PC-3 (cell line): ENCODE results near the gene GATAD2A. TPM values are rescaled to one million over a fixed set of nuclear protein-coding genes. Genes with fewer than 3 reads are reported as not detected.

Source experiments
- ATAC-seq: fragments of 200-7000 bp; cut with Tn5 transposase; 2 replicates; pipeline ENCODE4 v1.9.1; 2020; ENCODE audit warnings: mild to moderate bottlenecking, moderate library complexity
- BruUV-seq: library from RNA; stranded (reverse); fragments of 400-500 nt; replicated peaks from 2 replicates; lab custom pipeline; 2021; lab: Mats Ljungman, UMichigan
- CTCF ChIA-PET: fragments of 300-600 bp; sonication (Branson Sonifier 250); formaldehyde crosslinking; loops from one replicate; lab custom pipeline; 2022; ENCODE audit warnings: antibody characterized with exemption; lab: Charles Lee
- POLR2A ChIA-PET: fragments of 300-600 bp; sonication (Branson Sonifier 250); formaldehyde crosslinking; loops from one replicate; lab custom pipeline; 2022; ENCODE audit warnings: antibody characterized with exemption; ENCODE audit not compliant: unreplicated experiment; lab: Charles Lee
- DNase-seq: peaks from one replicate; pipeline ENCODE4 v3.0.0-alpha.2; 2015
- H2AFZ ChIP-seq: fragments of 300-600 bp; sonication (generic); 2 replicates; pipeline ENCODE4 v1.6.0; 2016; ENCODE audit warnings: antibody characterized with exemption, low read length
- H3F3A ChIP-seq: fragments of 300-600 bp; sonication (generic); one replicate; pipeline ENCODE4 v1.6.0; 2017; ENCODE audit warnings: antibody characterized with exemption, low read length, control low read depth, mild to moderate bottlenecking; ENCODE audit not compliant: unreplicated experiment
- H3K27ac ChIP-seq: fragments of 300-600 bp; sonication (generic); 2 replicates; pipeline ENCODE4 v1.5.1; 2016; ENCODE audit warnings: mild to moderate bottlenecking, low read length
- H3K27me3 ChIP-seq: fragments of 300-600 bp; sonication (generic); 2 replicates; pipeline ENCODE4 v1.6.1; 2016; ENCODE audit warnings: low read length, mixed read lengths
- H3K36me3 ChIP-seq: fragments of 300-600 bp; sonication (generic); 2 replicates; pipeline ENCODE4 v1.6.1; 2016; ENCODE audit warnings: low read depth, mixed run types, low read length, mixed read lengths
- H3K4me1 ChIP-seq: fragments of 300-600 bp; sonication (generic); 2 replicates; pipeline ENCODE4 v1.5.1; 2016; ENCODE audit warnings: low read length; ENCODE audit not compliant: insufficient read depth
- H3K4me2 ChIP-seq: fragments of 300-600 bp; sonication (generic); 2 replicates; pipeline ENCODE4 v1.6.0; 2016; ENCODE audit warnings: low read length
- H3K4me3 ChIP-seq: fragments of 300-600 bp; sonication (generic); 2 replicates; pipeline ENCODE4 v1.5.1; 2016; ENCODE audit warnings: mild to moderate bottlenecking, low read length, mixed read lengths
- H3K79me2 ChIP-seq: fragments of 300-600 bp; sonication (generic); 2 replicates; pipeline ENCODE4 v1.6.1; 2017; ENCODE audit warnings: low read length, mixed read lengths
- H3K9ac ChIP-seq: fragments of 300-600 bp; sonication (generic); 2 replicates; pipeline ENCODE4 v1.6.0; 2016; ENCODE audit warnings: mild to moderate bottlenecking, low read length
- H3K9me2 ChIP-seq: fragments of 300-600 bp; sonication (generic); replicated peaks from 2 replicates; pipeline ENCODE4 v1.6.1; 2016; ENCODE audit warnings: mixed run types, low read length, mixed read lengths
- H3K9me3 ChIP-seq: fragments of 300-600 bp; sonication (generic); 2 replicates; pipeline ENCODE4 v1.6.1; 2016; ENCODE audit warnings: low read length, mixed read lengths
- H4K20me1 ChIP-seq: fragments of 300-600 bp; sonication (generic); 2 replicates; pipeline ENCODE4 v1.6.1; 2016; ENCODE audit warnings: low read length, mixed read lengths
- CTCF ChIP-seq: fragments of 300-600 bp; sonication (generic); conservative IDR thresholded peaks from 2 replicates; pipeline ENCODE4 v1.5.1; 2017; ENCODE audit warnings: antibody characterized with exemption, low read depth, mild to moderate bottlenecking, low read length
- EZH2 ChIP-seq: fragments of 300-600 bp; sonication (generic); IDR thresholded peaks from one replicate; pipeline ENCODE4 v1.6.1; 2017; ENCODE audit warnings: antibody characterized with exemption, mild to moderate bottlenecking, low read length; ENCODE audit not compliant: unreplicated experiment
- EZH2phosphoT487 ChIP-seq: fragments of 300-600 bp; sonication (generic); IDR thresholded peaks from 2 replicates; pipeline ENCODE4 v1.6.1; 2018; ENCODE audit warnings: mild to moderate bottlenecking, antibody characterized with exemption, low read length, borderline replicate concordance
- intact Hi-C: fragments of 100-400 bp; cut with micrococcal nuclease; formaldehyde crosslinking; loops from 2 replicates; pipeline ENCODE4 v1.9.0; 2023
- total RNA-seq: library from RNA; depleted of rRNA; stranded (reverse); fragments of >200 nt; gene quantifications from 2 replicates; pipeline ENCODE4 v1.2.3, GENCODE V29; 2014

Gene GATAD2A
- total RNA-seq, 1 experiment from 2014 or later: 104 TPM

DNA sequence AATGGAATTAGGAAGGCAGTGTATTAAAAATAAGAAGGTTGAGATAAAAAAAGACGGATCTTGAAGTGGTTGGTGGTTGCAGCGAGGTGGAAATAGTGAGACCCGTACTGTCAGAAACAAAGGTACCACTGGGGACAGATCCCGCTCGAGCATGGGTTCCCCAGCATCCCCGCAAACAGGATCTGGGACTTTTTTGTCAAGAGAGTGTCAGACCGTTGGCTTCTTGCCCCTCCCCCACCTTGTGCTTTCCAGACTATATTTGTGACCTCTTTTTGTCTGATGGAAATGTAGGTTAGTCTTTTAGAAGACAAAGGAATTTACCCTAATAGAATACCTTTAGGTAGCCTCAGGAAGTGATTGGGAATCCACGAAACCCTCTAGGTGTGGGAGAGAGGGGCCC lies 4.2 kb downstream of the GATAD2A start:
- no peaks in the 10 kb centered on the region for H3K9me3 ChIP-seq
- no peaks in the 10 kb centered on the region for H3K27me3 ChIP-seq
- H3K27ac ChIP-seq: no peak overlapping the region
- H3K4me2 ChIP-seq: peak overlapping the region; percentile 62
- no peak overlapping the region for H2AFZ ChIP-seq
- intact Hi-C loops: no loop called here
- no peaks in the 10 kb centered on the region for H3F3A ChIP-seq
- H3K4me3 ChIP-seq: peak overlapping the region; percentile 25; the same call in 1 of the 2 replicates
- no peaks in the 10 kb centered on the region for H3K9me2 ChIP-seq
- H3K9ac ChIP-seq: no peak overlapping the region
- H3K79me2 ChIP-seq: peaks cover 89% of the 10 kb centered on the region
- DNase-seq (no peak), ATAC-seq (no peak)
- TF ChIP-seq EZH2phosphoT487 (no peak), CTCF (no peak), EZH2 (no peak)
- no TSS peak for BruUV-seq
- ChIA-PET CTCF (interaction anchor here (0.5 kb wide), 1 partner anchor 81 kb away, joined by 3 read pairs; no protein-coding TSS in a partner anchor), POLR2A (no interaction called here)
- peaks cover 32% of the 10 kb centered on the region for H3K4me1 ChIP-seq
- peaks cover 67% of the 10 kb centered on the region for H4K20me1 ChIP-seq
- no peaks in the 10 kb centered on the region; the same call in 1 of the 2 replicates for H3K36me3 ChIP-seq

DNA sequence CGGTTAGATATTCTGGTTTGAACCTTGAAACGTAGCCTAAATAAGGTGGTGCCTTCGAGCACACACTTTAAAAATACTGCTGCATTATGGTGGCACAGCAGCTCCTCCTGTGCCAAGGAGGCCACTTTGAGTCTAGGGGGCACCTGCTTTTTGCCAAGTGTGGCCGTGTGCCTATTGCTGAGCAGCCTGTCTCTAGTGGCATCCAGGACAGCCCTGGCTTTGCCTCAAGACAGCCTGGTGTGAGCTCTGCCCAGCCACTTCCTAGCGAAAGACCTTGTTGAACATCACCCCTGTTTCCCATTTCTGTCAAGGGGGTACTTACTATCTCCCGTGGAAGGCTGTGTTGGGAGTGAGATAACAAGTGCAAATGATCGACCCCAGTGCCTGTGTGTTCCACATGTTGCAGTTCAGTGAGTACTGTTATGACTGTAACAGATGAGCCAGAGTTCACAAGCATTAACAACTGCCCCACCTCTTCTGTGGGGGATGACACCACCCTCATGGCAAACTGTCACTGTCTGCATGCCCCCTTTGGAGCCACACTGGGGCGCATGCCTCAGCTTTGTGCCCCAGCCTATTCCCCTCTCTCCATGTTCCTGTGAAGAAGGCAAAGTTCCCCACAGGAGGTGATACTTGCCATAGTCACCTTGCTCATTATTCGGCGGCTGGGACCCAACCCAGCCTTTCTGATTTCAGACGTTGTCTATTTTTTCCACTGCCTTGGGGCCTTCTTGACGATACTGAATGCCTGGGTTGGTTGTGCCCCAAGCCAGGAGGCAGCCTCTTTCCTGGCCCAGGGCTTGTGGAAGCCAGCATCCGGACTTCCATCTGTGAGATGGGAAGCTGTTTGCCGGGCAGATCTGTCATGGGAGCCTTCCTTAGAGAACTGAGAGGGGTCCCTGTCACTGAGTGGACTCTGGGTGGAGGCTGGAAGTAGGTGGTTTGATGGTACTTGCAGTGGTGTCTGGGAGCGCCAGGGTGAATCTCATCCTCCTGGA lies 5.4 kb downstream of the GATAD2A start:
- ATAC-seq: no peak
- peaks cover 71% of the 10 kb centered on the region for H4K20me1 ChIP-seq
- no peaks in the 10 kb centered on the region for H3K9me2 ChIP-seq
- H2AFZ ChIP-seq: no peak overlapping the region
- DNase-seq: no peak
- ChIA-PET CTCF (no interaction called here), POLR2A (no interaction called here)
- no peaks in the 10 kb centered on the region; the same call in 1 of the 2 replicates for H3K36me3 ChIP-seq
- H3K79me2 ChIP-seq: peaks cover 97% of the 10 kb centered on the region
- H3K27me3 ChIP-seq: no peaks in the 10 kb centered on the region
- intact Hi-C loops: no loop called here
- BruUV-seq: no TSS peak
- peaks cover 26% of the 10 kb centered on the region for H3K4me1 ChIP-seq
- H3K4me3 ChIP-seq: no peak overlapping the region
- H3F3A ChIP-seq: no peaks in the 10 kb centered on the region
- H3K9ac ChIP-seq: no peak overlapping the region
- H3K9me3 ChIP-seq: no peaks in the 10 kb centered on the region
- no peak overlapping the region for H3K27ac ChIP-seq
- H3K4me2 ChIP-seq: no peak overlapping the region
- no peak for TF ChIP-seq EZH2
- TF ChIP-seq CTCF: no peak
- no peak for TF ChIP-seq EZH2phosphoT487
